GM18520 (cell line): ENCODE results near the gene TAF11L10.
"Not testable (repeated sequence)": the region's sequence is repeated elsewhere in the genome, so short reads cannot be mapped to it uniquely, and the experiment has no call there.

Experiments
- ATAC-seq: cut with Tn5 transposase; IDR thresholded peaks from one replicate; pipeline ENCODE4 v1.9.1; 2021; ENCODE audit not compliant: unreplicated experiment

TAF11L10 gene

DNA sequence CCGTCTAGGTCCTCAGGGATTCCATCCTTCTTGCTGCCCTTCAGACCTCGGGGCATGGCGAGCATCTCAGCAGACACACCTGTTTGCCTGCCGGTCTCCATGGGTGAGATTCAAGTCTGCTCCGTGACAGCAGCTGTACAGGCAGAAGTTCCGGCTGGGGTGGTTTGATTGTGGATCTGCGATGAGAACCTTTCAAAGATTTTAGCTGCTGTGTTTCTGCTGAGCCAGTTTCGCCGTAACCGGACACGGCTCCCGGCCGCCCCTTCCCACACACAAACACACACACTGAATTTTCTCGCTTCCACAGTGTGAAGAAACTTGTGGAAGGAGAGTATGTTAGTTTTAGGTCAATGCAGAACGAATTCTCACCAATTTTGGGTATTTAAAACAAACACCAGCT is at the start of gene TAF11L10:
Gene TAF11L10, minus strand, starts transcription at position 101 of the 400 bp plus-strand sequence.
- ATAC-seq: not testable (repeated sequence)

DNA sequence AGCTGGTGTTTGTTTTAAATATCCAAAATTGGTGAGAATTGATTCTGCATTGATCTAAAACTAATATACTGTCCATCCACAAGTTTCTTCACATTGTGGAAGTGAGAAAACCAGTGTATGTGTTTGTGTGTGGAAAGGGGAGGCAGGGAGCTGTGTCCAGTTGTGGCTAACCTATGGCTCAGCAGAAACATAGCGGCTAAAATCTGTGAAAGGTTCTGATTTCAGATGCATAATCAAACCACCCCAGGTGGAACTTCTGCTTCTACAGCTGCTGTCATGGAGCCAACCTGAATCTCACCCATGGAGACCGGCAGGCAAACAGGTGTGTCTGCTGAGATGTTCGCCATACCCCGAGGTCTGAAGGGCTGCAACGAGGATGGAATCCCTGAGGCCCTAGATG is 36.5 kb upstream of the TAF11L10 start, which contains the start of gene TAF11L14:
Gene TAF11L14, plus strand, starts transcription at position 301 of the 400 bp plus-strand sequence.
- no peak for ATAC-seq

DNA sequence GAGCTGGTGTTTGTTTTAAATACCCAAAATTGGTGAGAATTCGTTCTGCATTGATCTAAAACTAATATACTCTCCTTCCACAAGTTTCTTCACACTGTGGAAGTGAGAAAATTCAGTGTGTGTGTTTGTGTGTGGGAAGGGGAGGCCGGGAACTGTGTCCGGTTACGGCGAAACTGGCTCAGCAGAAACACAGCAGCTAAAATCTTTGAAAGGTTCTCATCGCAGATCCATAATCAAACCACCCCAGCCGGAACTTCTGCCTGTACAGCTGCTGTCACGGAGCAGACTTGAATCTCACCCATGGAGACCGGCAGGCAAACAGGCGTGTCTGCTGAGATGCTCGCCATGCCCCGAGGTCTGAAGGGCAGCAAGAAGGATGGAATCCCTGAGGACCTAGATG is 34.2 kb upstream of the TAF11L10 start, which contains the start of gene TAF11L13:
Gene TAF11L13, plus strand, starts transcription at position 301 of the 400 bp plus-strand sequence.
- not testable (repeated sequence) for ATAC-seq

DNA sequence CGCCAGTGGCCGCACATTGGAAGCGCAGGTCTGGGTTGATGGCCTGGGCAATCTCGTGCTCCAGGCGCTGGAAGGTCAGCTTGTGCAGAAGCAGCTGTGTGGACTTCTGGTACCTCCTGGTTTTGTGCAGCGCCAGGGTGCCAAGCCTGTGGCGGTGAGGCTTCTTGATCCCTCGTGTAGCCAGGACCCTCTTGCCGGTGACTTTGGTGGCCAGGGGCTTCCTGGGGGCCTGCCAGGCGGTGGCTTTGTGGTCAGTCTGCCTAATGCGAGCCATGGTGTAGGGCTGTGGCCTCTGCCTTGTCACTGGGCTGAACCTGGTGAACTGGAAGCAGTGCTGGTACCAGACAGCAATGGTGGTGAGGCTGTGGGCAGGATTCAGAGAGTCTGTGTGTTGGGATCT is 28.1 kb upstream of the TAF11L10 start:
- ATAC-seq: no peak

DNA sequence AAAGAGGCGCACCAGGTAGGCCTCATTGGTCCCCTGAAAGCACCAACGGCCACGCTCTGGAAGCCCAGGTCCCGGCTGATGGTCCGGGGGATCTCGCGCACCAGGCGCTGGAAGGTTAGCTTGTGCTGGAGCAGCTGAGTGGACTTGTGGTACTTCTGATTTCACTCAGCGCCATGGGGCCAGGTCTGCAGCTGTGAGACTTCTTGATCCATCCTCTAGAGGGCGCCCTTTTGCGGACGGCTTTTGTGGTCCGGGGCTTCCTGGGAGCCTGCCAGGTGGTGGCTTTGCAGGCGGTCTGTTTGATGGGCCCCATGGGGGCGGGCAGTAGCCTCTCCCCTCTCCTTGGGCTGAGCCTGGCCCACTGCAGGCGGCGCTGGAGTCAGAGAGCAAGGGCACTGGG is 23.0 kb upstream of the TAF11L10 start:
- ATAC-seq: no peak

DNA sequence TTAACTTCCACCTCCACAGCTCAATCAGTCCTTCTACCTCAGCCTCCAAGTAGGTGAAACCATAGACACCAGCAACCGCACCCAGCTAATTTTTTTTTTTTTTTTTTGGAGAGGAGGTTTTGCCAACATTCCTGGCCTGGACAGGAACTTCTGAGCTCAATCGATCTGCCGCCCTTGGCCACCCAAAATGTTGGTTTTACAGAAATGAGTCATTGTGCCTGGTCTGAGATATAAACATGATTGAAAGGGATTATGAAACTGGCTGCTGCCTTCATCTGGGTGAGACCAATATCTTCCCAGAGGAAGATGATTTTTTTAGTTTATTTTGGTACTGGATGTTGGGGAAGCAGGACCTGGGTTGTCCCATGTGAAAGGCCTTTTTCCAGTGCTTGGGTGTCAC is 21.7 kb upstream of the TAF11L10 start:
- no peak for ATAC-seq

DNA sequence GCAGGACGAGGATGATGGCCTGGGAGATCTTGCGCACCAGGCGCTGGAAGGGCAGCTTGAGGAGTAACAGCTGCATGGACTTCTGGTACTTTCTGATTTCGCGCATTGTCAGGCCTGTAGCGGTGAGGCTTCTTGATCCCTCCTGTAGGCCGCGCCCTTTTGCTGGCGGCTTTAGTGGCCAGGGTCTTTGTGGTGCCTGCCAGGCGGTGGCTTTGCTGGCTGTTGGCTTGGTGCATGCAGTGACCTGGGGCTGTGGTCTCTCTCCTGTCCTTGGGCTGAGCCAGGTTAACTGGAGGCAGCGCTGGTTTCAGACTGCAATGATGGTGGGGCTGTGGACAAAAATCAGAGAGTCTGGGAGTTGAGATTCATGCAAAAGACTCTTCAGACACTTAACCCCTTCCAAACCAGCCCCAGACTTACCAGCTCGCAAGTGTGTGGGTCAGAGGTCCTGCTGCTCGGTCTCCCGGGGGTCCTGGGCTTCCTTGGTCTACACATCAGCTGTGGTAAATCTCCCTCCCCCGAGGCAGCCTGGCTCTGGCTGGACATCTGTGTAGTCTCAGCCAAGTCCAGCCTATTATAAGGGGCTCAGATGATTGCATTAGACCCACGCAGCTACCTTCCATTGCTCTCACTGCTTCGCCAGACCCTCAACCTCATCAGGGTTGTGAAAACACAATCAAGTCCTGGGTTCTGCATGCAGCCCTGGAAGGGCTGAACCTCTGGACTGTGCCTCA is 17.4 kb upstream of the TAF11L10 start:
- no peak for ATAC-seq

DNA sequence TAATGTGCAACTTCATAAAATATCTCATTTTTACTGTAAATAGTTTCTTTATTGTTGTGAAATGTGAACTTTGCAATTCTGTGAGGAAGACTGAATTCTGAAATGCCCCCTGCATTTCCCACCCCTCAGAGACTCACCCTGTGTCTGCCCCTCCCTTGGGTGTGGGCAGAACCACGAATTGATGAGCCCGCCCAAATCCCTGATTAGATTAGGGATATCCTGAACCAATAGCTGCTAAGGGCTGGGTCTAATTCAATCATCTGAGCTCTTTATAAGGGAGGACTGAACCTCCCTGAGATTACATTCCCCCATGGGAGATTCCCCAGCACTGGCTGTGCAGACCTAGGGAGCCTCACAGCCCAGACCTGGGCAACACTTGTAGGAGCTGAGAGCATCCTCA is 12.5 kb upstream of the TAF11L10 start, which contains the start of gene TAF11L12:
Gene TAF11L12, plus strand, starts transcription at position 301 of the 400 bp plus-strand sequence.
- ATAC-seq: not testable (repeated sequence)

DNA sequence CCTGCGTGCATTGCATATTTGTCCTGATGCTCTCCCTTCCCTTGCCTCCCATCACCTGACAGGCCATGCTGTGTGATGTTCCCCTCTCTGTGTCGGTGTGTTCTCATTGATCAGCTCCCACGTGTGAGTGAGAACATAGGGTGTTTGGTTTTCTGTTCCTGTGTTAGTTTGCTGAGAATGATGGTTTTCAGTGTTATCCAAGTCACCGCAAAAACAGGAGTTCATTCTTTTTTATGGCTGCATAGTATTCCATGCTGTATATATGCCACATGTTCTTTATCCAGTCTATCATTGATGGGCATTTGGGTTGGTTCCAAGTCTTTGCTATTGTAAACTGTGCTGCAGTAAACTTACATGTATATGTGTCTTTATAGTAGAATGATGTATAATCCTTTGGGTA is 9.8 kb upstream of the TAF11L10 start:
- ATAC-seq: not testable (repeated sequence)

DNA sequence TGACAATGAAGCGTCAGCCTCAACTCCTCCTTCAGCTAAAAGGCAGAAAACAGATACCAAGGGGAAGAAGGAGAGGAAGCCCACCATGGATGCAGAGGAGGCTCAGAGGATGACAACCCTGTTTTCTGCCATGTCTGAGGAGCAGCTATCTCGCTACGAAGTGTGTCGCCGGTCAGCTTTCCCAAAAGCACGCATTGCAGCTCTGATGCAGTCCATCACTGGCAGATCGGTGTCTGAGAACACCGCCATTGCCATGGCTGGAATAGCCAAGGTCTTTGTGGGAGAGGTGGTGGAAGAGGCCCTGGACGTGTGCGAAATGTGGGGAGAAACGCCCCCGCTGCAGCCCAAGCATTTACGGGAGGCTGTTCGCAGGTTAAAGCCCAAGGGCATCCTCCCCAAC is 7.3 kb upstream of the TAF11L10 start:
- ATAC-seq: no peak

DNA sequence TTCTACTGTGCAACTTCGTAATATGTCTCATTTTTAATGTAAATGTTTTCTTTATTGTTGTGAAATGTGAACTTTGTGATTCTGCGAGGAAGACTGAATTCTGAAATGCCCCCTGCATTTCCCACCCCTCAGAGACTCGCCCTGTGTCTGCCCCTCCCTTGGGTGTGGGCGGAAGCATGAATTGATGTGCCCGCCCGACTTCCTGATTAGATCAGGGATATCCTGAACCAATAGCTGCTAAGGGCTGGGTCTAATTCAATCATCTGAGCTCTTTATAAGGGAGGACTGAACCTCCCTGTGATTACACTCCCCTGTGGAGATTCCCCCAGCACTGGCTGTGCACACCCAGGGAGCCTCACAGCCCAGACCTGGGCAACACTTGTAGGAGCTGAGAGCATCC is 6.3 kb upstream of the TAF11L10 start, which contains the start of gene TAF11L11:
Gene TAF11L11, plus strand, starts transcription at position 304 of the 400 bp plus-strand sequence.
- not testable (repeated sequence) for ATAC-seq

DNA sequence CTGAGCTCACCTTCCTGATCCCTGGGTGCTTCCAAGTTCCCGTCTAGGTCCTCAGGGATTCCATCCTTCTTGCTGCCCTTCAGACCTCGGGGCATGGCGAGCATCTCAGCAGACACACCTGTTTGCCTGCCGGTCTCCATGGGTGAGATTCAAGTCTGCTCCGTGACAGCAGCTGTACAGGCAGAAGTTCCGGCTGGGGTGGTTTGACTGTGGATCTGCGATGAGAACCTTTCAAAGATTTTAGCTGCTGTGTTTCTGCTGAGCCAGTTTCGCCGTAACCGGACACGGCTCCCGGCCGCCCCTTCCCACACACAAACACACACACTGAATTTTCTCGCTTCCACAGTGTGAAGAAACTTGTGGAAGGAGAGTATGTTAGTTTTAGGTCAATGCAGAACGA is 3.4 kb downstream of the TAF11L10 start, which contains the start of gene TAF11L9:
Gene TAF11L9, minus strand, starts transcription at position 140 of the 400 bp plus-strand sequence.
- not testable (repeated sequence) for ATAC-seq

DNA sequence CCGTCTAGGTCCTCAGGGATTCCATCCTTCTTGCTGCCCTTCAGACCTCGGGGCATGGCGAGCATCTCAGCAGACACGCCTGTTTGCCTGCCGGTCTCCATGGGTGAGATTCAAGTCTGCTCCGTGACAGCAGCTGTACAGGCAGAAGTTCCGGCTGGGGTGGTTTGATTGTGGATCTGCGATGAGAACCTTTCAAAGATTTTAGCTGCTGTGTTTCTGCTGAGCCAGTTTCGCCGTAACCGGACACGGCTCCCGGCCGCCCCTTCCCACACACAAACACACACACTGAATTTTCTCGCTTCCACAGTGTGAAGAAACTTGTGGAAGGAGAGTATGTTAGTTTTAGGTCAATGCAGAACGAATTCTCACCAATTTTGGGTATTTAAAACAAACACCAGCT is 6.8 kb downstream of the TAF11L10 start, which contains the start of gene TAF11L8:
Gene TAF11L8, minus strand, starts transcription at position 101 of the 400 bp plus-strand sequence.
- not testable (repeated sequence) for ATAC-seq

DNA sequence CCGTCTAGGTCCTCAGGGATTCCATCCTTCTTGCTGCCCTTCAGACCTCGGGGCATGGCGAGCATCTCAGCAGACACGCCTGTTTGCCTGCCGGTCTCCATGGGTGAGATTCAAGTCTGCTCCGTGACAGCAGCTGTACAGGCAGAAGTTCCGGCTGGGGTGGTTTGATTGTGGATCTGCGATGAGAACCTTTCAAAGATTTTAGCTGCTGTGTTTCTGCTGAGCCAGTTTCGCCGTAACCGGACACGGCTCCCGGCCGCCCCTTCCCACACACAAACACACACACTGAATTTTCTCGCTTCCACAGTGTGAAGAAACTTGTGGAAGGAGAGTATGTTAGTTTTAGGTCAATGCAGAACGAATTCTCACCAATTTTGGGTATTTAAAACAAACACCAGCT is 12.0 kb downstream of the TAF11L10 start, which contains the start of gene TAF11L7:
Gene TAF11L7, minus strand, starts transcription at position 101 of the 400 bp plus-strand sequence.
- not testable (repeated sequence) for ATAC-seq
